NB4 (cell line): ENCODE measurements around the gene EXD3.

ENCODE experiments used
- DNase-seq: peaks from one replicate; pipeline ENCODE4 v3.0.0; 2010; ENCODE audit warnings: low read depth
- H3K4me3 ChIP-seq: one replicate; pipeline ENCODE4 v1.5.1; 2011; ENCODE audit warnings: mild to moderate bottlenecking, low read depth, low read length, moderate library complexity
- CTCF ChIP-seq: IDR thresholded peaks from one replicate; pipeline ENCODE4 v1.5.1; 2012; ENCODE audit warnings: low read depth, low read length
- MAX ChIP-seq: IDR thresholded peaks from 2 replicates; pipeline ENCODE4 v1.6.1; 2011; ENCODE audit warnings: low read depth, low read length
- MYC ChIP-seq: IDR thresholded peaks from 2 replicates; pipeline ENCODE4 v1.6.1; 2011; ENCODE audit warnings: low read depth, low read length
- POLR2A ChIP-seq: IDR thresholded peaks from 2 replicates; pipeline ENCODE4 v1.6.1; 2011; ENCODE audit warnings: mild to moderate bottlenecking; ENCODE audit not compliant: insufficient read length; ENCODE audit errors: extremely low read depth

EXD3 gene

GRCh38 chr9:137416563-137417151 is 6.3 kb downstream of the EXD3 start:
- no peak for DNase-seq
- no peak for TF ChIP-seq POLR2A
- no peak for TF ChIP-seq CTCF
- no peak for TF ChIP-seq MYC
- TF ChIP-seq MAX, result no peak
- H3K4me3 ChIP-seq, result no peak overlapping the region

GRCh38 chr9:137416006-137416562 is 6.9 kb downstream of the EXD3 start:
- TF ChIP-seq CTCF (no peak), MAX (no peak), MYC (no peak), POLR2A (no peak)
- H3K4me3 ChIP-seq, result no peak overlapping the region
- DNase-seq, result no peak

GRCh38 chr9:137415451-137415850 is 7.5 kb downstream of the EXD3 start:
- no peak for DNase-seq
- no peak overlapping the region for H3K4me3 ChIP-seq
- TF ChIP-seq CTCF (no peak), POLR2A (no peak), MYC (no peak), MAX (no peak)

- H3K4me3 ChIP-seq, result no peak overlapping the region
- DNase-seq, result peak; percentile 38
- TF ChIP-seq MYC (no peak), CTCF (no peak), MAX (no peak), POLR2A (no peak)
These were observed 10.5 kb downstream of the EXD3 start for GRCh38 chr9:137412431-137412830.

- peak overlapping the region; percentile 13 for H3K4me3 ChIP-seq
- DNase-seq, result peak; percentile 92
- TF ChIP-seq MYC, result peak; percentile 65
- no peak for TF ChIP-seq POLR2A
- no peak for TF ChIP-seq CTCF
- peak; percentile 86 for TF ChIP-seq MAX
These were observed 11.1 kb downstream of the EXD3 start for GRCh38 chr9:137411645-137412380.
